AG09309 (cell line): ENCODE data around the gene ZNF586.
"Not testable (repeated sequence)": the region's sequence is repeated elsewhere in the genome, so short reads cannot be mapped to it uniquely, and the experiment has no call there.

Source experiments
- DNase-seq: peaks from one replicate; pipeline ENCODE4 v3.0.0-alpha.2; 2010; ENCODE audit warnings: low read depth
- H3K4me3 ChIP-seq: 2 replicates; pipeline ENCODE4 v1.5.1; 2011; ENCODE audit warnings: mild to moderate bottlenecking, low read depth, low read length, moderate library complexity; ENCODE audit not compliant: control insufficient read depth
- TF ChIP-seq, protein P1 (sequence below): IDR thresholded peaks from 2 replicates; pipeline ENCODE4 v1.5.1; 2011; ENCODE audit warnings: mild to moderate bottlenecking, low read depth, low read length, inconsistent platforms; ENCODE audit not compliant: insufficient read depth, control insufficient read depth; ENCODE audit errors: missing control alignments

ZNF586 gene

DNA sequence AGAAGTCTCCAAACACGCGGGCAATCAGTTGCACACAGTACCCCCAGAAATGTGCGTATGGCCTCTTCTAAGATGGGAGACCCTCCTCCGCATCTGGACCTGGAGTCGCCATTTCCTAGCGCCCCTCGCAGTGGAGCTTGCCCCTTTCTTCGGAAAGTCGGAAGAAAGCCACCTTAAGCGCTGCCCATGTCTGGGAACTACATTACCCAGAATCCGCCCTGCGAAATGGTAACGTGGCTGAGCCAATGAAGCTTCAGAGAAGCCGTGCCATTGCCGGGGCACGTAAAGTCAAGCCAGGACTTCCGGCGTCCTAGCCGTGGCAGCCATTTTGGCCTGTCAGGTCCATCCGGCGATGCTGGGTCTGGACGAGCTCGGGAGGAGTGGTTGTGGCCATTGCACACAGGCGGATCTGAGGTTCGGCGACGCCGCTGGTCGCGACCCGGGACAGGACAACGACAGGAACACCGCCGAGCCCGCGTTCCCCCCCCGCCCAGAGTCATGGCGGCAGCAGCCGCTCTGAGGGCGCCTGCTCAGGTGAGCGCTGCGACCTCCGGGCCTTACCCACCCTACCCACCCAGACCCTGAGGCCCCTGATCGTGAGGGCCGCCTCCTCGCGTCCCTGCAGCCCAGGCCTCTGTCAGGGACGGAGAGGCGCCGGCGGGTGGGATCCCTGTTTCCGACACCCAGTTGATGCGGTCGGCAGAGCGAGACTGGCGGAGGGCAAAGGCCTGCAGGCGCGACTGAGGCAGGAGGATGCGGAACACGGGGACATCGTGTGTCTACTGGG is at the start of gene ZNF586:
ZNF586 (plus strand) TSS at position 332 of the 787 bp plus-strand sequence; CDS start at position 499, 167 bp downstream.
- TF ChIP-seq, protein P1, sequence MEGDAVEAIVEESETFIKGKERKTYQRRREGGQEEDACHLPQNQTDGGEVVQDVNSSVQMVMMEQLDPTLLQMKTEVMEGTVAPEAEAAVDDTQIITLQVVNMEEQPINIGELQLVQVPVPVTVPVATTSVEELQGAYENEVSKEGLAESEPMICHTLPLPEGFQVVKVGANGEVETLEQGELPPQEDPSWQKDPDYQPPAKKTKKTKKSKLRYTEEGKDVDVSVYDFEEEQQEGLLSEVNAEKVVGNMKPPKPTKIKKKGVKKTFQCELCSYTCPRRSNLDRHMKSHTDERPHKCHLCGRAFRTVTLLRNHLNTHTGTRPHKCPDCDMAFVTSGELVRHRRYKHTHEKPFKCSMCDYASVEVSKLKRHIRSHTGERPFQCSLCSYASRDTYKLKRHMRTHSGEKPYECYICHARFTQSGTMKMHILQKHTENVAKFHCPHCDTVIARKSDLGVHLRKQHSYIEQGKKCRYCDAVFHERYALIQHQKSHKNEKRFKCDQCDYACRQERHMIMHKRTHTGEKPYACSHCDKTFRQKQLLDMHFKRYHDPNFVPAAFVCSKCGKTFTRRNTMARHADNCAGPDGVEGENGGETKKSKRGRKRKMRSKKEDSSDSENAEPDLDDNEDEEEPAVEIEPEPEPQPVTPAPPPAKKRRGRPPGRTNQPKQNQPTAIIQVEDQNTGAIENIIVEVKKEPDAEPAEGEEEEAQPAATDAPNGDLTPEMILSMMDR: no peak
- DNase-seq: peak; percentile 71
- peak within 1 kb of the TSS; percentile 81 for H3K4me3 ChIP-seq

DNA sequence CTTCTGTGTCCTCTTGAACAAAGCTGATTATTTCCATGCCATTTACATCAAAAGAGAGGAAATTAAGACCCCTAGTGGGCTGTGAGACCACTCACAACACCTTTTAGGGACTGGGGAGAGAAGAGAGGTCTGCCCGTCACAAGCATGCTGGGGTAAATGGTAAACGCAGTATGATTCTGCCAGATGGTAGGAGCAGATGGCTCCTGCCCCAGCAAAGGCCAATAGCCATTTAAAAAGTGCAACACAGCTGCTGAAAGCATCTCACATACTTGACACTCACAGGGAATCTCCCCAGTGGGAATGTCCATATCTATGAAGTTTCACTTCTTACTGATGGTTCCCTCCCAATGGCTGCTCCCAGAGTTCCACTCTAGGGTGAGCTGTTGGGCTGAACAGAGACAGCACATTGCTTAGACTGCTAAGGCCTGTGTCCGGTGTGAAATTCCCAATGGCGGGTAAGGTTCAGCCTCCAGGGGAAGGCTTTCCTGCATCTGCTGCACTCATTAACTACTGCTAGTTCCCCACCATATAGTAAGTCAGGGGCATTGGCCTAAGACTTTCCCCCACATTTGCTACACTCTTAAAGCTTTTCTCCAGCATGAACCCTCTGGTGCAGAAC is 49.5 kb upstream of the ZNF586 start:
- no peak overlapping the region for H3K4me3 ChIP-seq
- no peak for DNase-seq
- TF ChIP-seq, protein P1: no peak

DNA sequence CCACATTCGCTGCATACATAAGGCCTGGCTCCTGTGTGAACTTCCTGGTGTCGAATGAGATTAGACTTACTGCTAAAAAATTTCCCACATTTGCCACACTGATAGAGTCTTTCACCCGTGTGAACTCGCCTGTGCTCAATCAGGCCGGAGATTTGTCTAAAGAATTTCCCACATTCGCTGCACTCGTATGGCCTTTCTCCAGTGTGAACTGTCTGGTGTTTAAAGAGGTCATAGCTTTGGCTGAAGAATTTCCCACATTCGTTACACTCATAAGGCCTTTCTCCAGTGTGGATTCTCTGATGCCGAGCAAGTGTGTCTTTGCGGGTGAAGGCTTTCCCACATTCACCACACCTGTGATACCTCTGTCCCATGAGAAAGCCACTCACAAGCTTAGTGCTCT is 48.6 kb upstream of the ZNF586 start:
- TF ChIP-seq, protein P1: no peak
- no peak for DNase-seq
- H3K4me3 ChIP-seq: no peak overlapping the region

DNA sequence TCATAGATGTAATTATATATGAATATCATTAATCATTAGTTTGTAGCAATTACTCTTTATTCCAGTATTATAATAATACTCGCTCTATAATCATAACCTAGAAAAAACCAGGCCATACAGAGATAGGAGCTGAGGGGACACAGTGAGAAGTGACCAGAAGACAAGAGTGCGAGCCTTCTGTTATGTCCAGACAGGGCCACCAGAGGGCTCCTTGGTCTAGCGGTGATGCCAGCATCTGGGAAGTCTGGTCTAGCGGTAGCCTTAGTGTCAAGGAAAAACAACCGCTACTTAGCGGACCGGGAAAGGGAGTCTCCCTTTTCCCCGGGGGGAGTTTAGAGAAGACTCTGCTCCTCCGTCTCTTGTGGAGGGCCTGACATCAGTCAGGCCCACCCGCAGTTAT is 31.2 kb upstream of the ZNF586 start:
- H3K4me3 ChIP-seq: not testable (repeated sequence)
- peak; percentile 10 for DNase-seq
- TF ChIP-seq, protein P1: peak; percentile 56

DNA sequence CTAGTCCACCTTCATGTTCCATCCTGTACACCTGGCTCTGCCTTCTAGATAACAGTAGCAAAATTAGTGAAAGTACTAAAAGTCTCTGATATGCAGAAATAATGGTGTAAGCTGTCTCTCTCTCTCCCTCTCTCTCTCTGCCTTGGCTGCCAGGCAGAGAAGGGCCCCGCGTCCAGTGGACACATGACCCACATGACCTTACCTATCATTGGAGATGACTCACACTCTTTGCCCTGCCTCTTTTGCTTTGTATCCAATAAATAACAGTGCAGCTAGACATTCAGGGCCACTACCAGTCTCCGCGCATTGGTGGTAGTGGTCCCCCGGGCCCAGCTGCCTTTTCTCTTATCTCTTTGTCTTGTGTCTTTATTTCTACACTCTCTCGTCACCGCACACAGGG is 30.7 kb upstream of the ZNF586 start:
- not testable (repeated sequence) for H3K4me3 ChIP-seq, DNase-seq

DNA sequence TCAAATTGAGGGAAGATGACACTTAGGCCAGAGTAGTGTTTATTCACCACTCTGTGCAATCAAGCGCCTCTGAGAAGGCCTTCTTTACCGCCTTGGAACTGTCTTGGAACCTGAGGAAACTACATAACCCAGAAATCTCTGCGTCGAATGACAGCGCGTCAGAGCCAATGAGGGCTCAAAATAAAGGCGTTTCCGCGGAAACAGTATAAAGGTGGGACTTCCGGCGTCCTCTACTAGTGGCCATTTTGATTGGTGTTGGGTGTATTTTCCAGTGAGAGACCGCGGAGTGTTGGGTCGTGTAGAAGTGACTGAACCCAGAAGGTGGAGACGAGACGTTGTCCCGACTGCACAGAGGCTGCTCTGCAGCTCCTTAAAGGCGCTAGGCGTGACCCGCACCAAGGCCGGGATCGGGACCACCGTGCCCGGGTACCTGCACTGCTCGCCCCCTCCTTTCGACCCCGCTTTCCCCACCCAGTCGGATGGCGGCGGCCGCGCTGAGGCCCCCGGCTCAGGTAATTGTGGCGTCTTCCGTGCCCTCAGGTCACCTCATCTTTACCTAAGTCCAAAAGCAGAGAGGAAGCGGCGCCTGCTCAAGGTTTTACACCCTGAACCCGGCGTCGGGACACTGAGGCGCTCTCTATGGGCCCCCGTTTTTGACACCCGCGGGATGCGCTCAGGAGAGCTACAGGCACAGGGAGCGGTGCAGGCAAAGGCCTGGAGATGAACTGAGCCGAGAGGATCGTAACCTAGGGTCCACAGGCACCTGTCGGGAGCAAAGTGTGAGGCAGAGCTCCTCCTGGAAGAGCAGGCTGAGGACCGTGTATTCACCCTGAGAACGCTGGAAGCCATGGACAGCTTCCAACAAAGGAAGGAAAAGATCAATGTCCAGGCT is 22.6 kb upstream of the ZNF586 start, which contains the start of gene ZNF776:
ZNF776 (plus strand) TSS at position 236 of the 892 bp plus-strand sequence; CDS start at position 480, 244 bp downstream.
- peak; percentile 59 for DNase-seq
- H3K4me3 ChIP-seq: peak within 1 kb of the TSS; percentile 99
- TF ChIP-seq, protein P1: no peak
